Stimulated activated CD8-positive, alpha-beta memory T cell treated with anti-CD3 and anti-CD28 coated beads, Interleukin-12 subunit alpha, Interleukin-12 subunit beta, amount 100 ng/mL, for 4 hours (primary cell): ENCODE data around the gene ARSJ.
"Not testable (repeated sequence)": the region's sequence is repeated elsewhere in the genome, so short reads cannot be mapped to it uniquely, and the experiment has no call there.

Source experiments
- DNase-seq: peaks from one replicate; pipeline ENCODE4 v3.0.0-alpha.2; 2020; ENCODE audit warnings: low read depth

The ARSJ gene

DNA sequence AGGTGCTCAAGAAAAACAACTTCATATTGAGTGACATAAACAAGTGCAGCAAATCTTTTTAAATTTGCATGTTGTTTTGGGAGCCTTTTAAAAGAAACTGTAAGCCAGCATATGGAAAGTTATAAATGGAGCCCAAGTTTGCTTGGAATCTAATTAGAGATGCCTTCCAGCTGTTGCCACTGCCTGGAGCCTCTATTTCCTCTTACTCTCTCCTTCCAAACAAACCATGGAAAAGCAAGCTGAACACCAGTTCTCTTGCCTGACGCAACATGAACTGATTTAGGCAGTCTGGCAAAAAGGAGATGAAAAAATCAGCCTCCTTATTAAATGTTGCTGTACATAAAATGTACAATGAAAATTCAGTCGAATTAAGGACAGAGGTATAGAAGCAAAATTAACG lies 21.5 kb downstream of the ARSJ start:
- DNase-seq, result no peak

DNA sequence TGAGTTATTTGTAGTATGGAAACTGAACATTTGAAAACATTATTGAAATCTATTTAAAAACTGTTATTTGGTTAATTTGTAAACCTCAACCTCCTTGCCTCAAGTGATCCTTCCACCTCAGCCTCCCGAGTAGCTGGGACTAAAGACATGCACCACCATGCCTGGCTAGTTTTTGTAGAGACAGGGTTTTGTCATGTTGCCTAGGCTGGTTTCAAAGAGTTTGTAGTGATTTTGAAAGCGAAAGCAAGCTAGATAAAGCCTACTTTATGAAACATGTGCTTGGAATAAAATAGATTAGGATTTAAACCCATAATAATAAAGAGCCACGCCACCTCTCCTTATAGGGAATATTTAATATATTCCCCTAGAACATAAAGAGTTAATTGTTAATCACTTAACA lies 23.5 kb downstream of the ARSJ start:
- no peak for DNase-seq

- no peak for DNase-seq
These were observed 24.0 kb downstream of the ARSJ start for GRCh38 chr4:113955411-113955810.

DNA sequence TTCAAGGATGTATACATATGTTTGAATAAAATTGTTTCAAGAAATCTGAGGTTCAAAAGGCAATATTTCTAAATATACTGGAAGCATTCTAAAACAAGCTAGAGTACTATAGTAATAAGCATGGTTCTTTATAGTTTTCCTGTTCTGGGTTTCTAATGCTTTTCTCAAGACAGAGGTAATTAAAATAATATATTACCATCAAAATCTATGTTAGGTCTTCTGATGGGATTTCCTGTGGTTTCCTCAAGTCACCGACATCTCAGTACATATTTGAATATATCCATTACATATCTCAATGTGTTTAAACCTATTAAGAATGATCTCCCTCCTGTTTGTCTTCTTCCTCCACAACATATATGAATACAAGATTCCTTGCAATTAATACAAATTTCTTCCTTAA lies 25.6 kb downstream of the ARSJ start:
- no peak for DNase-seq

DNA sequence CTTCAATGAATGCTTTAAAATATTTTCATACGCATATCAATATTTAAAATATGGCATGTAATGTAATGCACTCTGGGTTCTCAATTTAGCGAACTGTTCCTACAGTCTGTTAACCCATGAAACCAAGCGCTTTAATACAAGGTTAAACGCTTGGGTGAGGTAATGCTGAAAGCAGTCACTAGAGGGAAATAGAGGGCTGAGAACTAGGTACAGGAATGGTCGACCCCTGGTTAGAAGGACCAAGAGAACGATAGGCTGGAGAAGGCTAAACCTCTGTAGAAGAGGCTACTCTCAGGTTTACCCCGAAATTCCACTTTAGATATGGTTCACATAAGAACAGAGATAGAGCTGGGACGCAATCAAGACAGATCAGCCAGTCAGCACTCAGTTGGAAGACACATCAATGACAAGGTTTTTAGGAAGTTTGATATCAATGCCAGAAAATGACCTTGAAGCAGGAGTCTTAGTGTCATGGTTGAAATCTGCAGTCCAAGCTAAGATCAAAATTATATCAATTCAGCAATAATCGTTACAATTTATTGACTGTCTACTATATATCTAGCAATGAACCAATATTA lies 26.9 kb downstream of the ARSJ start:
- no peak for DNase-seq

GRCh38 chr4:113951263-113951662 lies 28.2 kb downstream of the ARSJ start:
- no peak for DNase-seq

- DNase-seq, result no peak
These were observed 29.2 kb downstream of the ARSJ start for GRCh38 chr4:113950207-113950606.

GRCh38 chr4:113947484-113947883 lies 32.0 kb downstream of the ARSJ start:
- no peak for DNase-seq

DNA sequence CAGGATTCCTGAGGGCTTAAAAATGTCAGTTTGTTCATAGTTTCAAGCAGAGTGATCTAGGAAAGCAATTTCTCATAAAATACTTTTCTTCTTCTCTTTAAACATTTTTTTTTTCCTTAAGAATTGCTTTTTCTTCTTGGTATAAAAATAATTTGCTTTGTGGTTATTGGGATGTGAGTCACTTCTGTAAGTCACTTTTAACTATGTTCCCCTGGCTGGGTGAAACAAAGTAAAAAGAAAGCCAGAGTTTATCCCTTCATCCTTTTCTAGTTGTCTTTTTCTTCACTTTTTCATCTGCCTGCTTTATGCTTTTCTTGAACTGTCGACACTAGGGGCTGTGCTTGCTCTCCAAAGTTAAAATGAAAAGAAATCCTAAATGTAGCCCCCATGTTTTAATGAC lies 33.5 kb downstream of the ARSJ start:
- no peak for DNase-seq

GRCh38 chr4:113943863-113944262 lies 35.6 kb downstream of the ARSJ start:
- DNase-seq, result no peak

DNA sequence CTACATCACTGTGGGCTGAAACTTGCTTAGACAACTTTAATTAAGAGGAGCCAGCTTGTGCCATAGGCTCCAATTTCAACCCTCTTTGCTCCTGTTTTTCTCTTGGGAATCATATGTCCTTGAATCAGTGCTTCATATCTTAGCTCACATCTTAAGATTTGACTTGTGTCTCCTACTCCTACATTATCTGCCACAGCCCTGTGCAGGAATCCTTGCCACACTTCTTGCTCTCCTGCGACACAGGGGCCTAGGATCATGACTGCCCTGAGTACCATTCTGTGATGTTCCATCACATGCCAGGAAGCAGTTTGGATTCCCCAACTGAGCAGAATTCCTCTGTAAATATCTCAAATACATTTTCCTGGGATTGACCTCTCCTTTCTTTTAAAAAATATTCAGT lies 36.4 kb downstream of the ARSJ start:
- no peak for DNase-seq

- no peak for DNase-seq
These were observed 37.6 kb downstream of the ARSJ start for GRCh38 chr4:113941836-113942235.

DNA sequence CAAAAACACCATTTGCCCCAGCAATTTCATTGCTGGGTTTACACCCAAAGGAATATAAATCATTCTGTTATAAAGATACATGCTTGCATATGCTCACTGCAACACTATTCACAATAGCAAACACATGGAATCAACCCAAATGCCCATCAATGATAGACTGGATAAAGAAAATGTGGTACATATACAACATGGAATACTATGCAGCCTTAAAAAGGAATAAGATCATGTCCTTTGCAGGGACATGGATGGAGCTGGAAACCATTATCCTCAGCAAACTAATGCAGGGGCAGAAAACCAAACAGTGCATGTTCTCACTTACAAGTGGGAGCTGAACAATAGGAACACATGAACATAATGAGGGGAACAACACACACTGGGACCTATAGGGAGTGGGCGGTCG lies 39.3 kb downstream of the ARSJ start:
- DNase-seq, result not testable (repeated sequence)

DNA sequence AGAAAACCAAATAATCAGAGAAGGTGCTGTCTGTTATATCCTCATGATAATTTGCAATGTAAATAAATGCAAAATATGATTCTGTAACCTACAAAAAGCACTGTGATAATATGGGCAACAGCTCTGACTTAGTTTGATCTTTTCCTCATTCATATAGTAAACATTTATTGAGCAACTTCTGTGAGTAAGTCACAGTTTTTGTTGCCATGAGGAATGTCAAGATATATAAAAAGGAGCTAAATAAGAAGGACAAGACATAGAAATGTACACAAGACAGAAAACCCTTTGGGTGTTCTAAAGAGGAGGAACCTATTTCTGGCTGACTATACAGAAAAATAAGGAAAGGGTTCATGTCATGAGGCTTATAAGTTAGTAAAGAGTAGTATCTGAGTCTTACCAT lies 44.3 kb downstream of the ARSJ start:
- no peak for DNase-seq

DNA sequence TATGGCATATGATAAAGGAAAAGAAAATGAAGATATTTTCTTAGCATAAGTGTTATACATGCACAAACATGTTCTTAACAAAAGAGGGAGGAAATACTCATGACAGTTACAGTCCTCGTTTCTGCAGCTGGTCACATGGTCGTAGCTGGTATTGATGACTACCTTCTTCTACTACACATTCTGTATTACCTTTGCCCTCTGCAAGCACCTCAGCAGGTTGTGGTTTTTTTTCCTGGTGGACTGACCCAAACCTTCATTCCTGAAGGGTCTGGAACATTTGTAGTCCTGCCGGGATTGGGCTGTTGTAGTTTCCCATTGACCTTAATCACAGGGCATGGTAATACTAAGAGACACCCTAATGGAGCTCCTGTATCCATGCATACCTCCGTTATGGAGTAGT lies 54.7 kb downstream of the ARSJ start:
- not testable (repeated sequence) for DNase-seq

DNA sequence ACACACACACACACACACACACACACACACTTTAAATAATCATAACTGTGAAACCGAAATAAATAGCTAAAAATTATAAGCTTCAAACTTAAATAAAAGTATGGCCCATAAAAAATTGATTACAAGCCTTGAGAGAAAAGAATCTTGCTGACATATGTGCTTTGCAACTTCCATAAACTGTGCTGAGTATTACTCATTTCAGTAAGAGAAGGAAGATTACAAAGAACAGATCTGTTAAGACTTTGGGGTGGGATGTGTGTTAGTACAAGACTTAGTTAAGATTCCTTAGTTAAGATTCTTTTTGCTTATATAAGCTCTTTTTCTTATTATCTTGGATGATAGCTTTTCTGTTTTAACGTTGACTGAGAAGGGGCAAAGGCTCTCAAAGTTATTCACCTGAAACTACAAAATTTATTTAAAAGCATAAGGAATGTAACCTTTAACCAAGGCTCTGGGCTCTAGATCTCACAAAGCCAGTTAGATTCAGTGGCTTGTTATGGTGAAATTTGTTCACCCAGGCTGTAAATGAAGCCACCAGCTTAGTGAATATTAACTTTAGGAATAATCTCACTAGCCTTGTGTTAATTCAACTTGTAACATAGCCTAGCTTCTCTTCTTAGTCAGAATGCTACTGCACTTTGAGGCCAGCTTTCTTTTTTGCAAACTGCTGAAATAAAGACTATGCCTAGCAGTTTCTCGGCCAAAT lies 58.2 kb downstream of the ARSJ start:
- no peak for DNase-seq

- no peak for DNase-seq
These were observed 59.8 kb downstream of the ARSJ start for GRCh38 chr4:113919611-113920010.

DNA sequence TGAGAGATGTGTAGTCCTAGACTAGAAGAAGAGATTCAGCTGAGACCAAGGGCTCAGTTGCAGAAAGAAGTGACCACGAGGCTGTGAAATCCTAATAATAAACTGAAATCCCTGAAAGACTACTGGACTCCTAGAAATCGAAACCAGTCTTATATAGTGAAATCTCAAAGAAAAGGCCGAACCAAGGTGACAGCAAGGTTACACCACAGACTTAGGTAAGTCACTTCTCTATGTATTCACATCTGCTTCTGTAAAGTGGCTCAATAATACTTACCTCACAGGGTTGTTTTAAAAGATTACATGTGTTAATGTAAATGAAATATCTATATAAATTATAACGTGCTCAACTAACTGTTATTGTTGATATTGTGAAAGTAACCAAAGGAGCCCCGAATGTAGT lies 60.3 kb downstream of the ARSJ start:
- no peak for DNase-seq

- no peak for DNase-seq
These were observed 70.6 kb downstream of the ARSJ start for GRCh38 chr4:113908829-113909228.

GRCh38 chr4:113907559-113907958 lies 71.9 kb downstream of the ARSJ start:
- DNase-seq, result no peak

DNA sequence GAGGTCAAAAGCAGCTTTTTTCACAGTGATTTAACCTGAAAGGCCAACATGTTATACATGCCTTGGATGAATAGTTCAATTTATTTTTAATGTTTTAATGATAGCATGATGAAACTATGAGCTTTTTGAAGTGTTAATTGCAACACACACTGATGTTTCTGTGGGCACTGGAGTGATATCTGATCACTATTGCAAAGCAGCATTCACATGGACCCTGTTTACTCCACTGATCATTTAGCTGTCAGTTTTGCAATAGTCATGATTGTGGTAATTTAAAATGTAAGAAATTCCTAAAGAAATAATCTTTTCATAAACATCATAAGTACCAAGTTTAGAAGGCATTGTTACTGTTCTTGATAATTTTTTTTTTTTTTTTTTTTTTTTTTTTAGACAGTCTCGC lies 74.1 kb downstream of the ARSJ start:
- no peak for DNase-seq

DNA sequence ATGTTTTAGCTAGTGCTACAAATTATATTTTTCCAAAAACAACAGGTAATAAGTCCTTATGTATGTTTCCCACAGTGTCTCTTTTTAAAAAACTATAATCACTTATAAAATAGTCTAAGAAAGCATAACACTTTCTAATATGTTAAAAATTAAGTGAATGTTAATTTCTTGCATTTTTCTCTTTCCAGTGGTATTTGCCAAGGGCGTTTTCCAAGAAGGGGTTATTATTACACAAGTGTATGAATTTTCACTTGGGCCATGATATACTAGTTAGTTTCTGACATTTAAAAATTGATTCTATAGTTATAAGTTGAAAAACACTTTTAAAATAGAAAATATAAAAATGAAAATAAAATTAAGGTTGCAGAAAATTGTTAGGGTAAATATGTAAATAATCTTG lies 74.6 kb downstream of the ARSJ start:
- DNase-seq, result no peak

- DNase-seq, result peak; percentile 7
These were observed 77.3 kb downstream of the ARSJ start for GRCh38 chr4:113901994-113902787.
